Vagina (tissue), 2 donors: Measurements from ENCODE around the gene FSD1L. TPM values are rescaled to one million over a fixed set of nuclear protein-coding genes. Genes with fewer than 3 reads are reported as not detected.

Source experiments
- DNase-seq, 2 donors: peaks; one replicate each; pipeline ENCODE4 v3.0.0-alpha.2; 2017; ENCODE audit errors: extremely low spot score in 2 of 2
- H3K27ac ChIP-seq: fragments of 200-600 bp; sonication (generic); one replicate; pipeline ENCODE4 v1.5.1; 2019
- H3K27me3 ChIP-seq: fragments of 200-600 bp; sonication (generic); one replicate; pipeline ENCODE4 v1.5.1; 2019
- H3K36me3 ChIP-seq, 2 donors: fragments of 200-600 bp; sonication (generic); one replicate each; pipeline ENCODE4 v1.5.1; 2017 to 2019
- H3K4me1 ChIP-seq: fragments of 200-600 bp; sonication (generic); one replicate; pipeline ENCODE4 v1.5.1; 2019
- H3K4me3 ChIP-seq, 2 donors: fragments of 200-600 bp; sonication (generic); 1 replicate in 1 of 2; 2 replicates in 1 of 2; pipeline ENCODE4 v1.5.1; 2016 to 2019
- H3K9me3 ChIP-seq: fragments of 200-600 bp; sonication (generic); one replicate; pipeline ENCODE4 v1.5.1; 2019
- POLR2A ChIP-seq, 2 donors: fragments of 450-650 bp; IDR thresholded peaks; one replicate each; pipeline ENCODE4 v1.6.1; 2017; ENCODE audit warnings: antibody characterized with exemption in 2 of 2, mild to moderate bottlenecking in 2 of 2, moderate library complexity in 2 of 2
- POLR2AphosphoS5 ChIP-seq, 2 donors: sonication (generic); formaldehyde crosslinking; IDR thresholded peaks; one replicate each; pipeline ENCODE4 v1.9.0; 2017; ENCODE audit warnings: antibody characterized with exemption in 2 of 2, mild to moderate bottlenecking in 2 of 2, low read depth in 1 of 2; ENCODE audit not compliant: insufficient read depth in 1 of 2
- intact Hi-C: fragments of 100-400 bp; cut with DNase I; formaldehyde crosslinking; loops from one replicate; pipeline ENCODE4 v1.15.1; 2023
- total RNA-seq: library from RNA; depleted of rRNA; stranded (reverse); fragments of >200 nt; gene quantifications from one replicate; pipeline ENCODE4 v1.2.3, GENCODE V29; 2016
- TF ChIP-seq, protein P1 (sequence below), 3 experiments: fragments of 450-650 bp in 2 of 3; fragments of 200-600 bp in 1 of 3; sonication (generic) in 1 of 3; IDR thresholded peaks; one replicate each; pipeline ENCODE4 v1.5.1; 2017 to 2019; ENCODE audit warnings: antibody characterized with exemption in 3 of 3, mild to moderate bottlenecking in 2 of 3, moderate library complexity in 2 of 3

The FSD1L gene
- total RNA-seq, 1 donor from 2014 or later, result 4.2 TPM

DNA sequence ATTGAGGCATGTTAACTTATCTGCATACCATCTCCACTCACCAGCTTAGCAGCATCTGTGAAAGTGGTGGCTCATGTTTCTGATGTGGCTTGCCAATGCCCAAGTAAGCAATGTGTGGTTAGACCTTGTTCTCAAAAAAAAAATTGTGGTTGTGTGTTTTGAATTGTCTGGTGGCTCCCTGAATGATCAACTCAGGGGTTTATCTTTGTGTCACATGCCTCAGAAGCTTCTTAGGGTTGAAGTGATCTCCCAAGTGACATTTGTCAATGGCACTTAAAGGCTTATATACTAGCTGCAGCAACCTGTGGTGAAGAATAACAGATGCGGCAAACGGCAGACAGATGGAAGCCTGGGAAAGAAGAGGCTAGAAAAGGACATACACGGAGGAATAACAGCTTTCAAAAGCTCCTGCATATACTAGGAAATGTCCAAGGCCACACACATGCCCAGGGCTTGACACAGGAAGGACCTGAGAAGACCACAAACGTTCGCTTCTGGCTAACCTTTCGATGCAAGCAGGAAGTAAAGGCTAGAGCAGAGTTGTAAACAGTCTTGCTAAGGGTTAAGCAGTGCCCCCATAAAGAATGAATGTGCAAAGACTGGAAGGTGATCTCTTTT lies 42.2 kb upstream of the FSD1L start:
- TF ChIP-seq, protein P1, sequence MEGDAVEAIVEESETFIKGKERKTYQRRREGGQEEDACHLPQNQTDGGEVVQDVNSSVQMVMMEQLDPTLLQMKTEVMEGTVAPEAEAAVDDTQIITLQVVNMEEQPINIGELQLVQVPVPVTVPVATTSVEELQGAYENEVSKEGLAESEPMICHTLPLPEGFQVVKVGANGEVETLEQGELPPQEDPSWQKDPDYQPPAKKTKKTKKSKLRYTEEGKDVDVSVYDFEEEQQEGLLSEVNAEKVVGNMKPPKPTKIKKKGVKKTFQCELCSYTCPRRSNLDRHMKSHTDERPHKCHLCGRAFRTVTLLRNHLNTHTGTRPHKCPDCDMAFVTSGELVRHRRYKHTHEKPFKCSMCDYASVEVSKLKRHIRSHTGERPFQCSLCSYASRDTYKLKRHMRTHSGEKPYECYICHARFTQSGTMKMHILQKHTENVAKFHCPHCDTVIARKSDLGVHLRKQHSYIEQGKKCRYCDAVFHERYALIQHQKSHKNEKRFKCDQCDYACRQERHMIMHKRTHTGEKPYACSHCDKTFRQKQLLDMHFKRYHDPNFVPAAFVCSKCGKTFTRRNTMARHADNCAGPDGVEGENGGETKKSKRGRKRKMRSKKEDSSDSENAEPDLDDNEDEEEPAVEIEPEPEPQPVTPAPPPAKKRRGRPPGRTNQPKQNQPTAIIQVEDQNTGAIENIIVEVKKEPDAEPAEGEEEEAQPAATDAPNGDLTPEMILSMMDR (IDR thresholded peaks at IDR 0.05), result no peak
- TF ChIP-seq POLR2AphosphoS5 (IDR thresholded peaks at IDR 0.05; ENCODE audit: insufficient read depth in 1 of 2, low read depth in 1 of 2) (no peak), POLR2A (IDR thresholded peaks at IDR 0.05) (no peak)
- no peaks in the 10 kb centered on the region for H3K36me3 ChIP-seq
- DNase-seq, result no peak
- no peak overlapping the region for H3K4me3 ChIP-seq
- no peaks in the 10 kb centered on the region for H3K27me3 ChIP-seq
- no peak overlapping the region for H3K27ac ChIP-seq
- intact Hi-C loops, result no loop called here
- no peaks in the 10 kb centered on the region for H3K9me3 ChIP-seq
- H3K4me1 ChIP-seq, result no peaks in the 10 kb centered on the region

DNA sequence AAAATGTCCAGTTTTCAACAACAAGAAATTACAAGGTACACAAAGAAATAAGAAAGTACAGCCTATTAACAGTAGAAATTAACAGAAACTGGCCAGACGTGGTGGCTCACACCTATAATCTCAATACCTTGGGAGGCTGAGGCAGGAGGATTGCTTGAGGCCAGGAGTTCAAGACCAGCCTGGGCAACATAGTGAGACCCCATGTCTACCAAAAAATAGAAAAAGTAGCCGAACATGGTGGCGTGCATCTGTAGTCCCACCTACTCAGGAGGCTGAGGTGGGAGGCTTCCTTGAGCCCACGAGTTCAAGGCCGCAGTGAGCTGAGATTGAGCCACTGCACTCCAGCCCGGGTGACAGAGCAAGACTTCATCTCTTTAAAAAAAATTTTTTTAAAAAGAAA lies 41.5 kb upstream of the FSD1L start:
- no peak overlapping the region for H3K4me3 ChIP-seq
- DNase-seq, result no peak
- H3K27ac ChIP-seq, result no peak overlapping the region
- no peaks in the 10 kb centered on the region for H3K9me3 ChIP-seq
- H3K4me1 ChIP-seq, result no peaks in the 10 kb centered on the region
- intact Hi-C loops, result no loop called here
- TF ChIP-seq, protein P1 (IDR thresholded peaks at IDR 0.05), result no peak
- TF ChIP-seq POLR2A (IDR thresholded peaks at IDR 0.05) (no peak), POLR2AphosphoS5 (IDR thresholded peaks at IDR 0.05; ENCODE audit: insufficient read depth in 1 of 2, low read depth in 1 of 2) (no peak)
- H3K27me3 ChIP-seq, result no peaks in the 10 kb centered on the region
- H3K36me3 ChIP-seq, result no peaks in the 10 kb centered on the region

DNA sequence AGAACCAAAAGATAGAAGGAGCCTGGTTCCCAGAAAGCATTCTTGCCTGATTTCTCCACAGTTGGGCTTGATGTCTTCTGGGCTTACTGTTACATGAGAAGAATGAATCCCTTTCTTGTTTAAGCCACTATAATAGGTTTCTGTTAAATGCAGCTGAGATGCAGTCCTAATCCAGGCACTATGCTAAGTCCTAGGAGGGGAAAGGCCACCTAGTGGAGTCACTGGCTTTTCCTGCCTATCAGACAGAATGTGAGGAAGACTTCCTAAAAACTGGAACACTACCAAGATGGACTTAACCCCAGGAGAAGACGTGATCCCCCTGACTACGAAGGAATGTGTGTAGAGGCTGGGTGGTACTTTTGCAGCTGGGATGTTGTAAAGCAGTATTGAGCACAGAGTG lies 34.3 kb upstream of the FSD1L start:
- H3K27ac ChIP-seq, result no peak overlapping the region
- no peaks in the 10 kb centered on the region for H3K27me3 ChIP-seq
- H3K36me3 ChIP-seq, result no peaks in the 10 kb centered on the region
- peaks cover 4% of the 10 kb centered on the region for H3K9me3 ChIP-seq
- H3K4me1 ChIP-seq, result peaks cover 5% of the 10 kb centered on the region
- intact Hi-C loops, result loop anchor here (10.0 kb wide), 1 partner anchor 259 kb away; no protein-coding TSS in a partner anchor
- DNase-seq, result no peak
- H3K4me3 ChIP-seq, result no peak overlapping the region
- TF ChIP-seq POLR2AphosphoS5 (IDR thresholded peaks at IDR 0.05; ENCODE audit: insufficient read depth in 1 of 2, low read depth in 1 of 2), result no peak
- no peak for TF ChIP-seq POLR2A (IDR thresholded peaks at IDR 0.05)
- TF ChIP-seq, protein P1 (IDR thresholded peaks at IDR 0.05), result peak in 2 of 3 experiments; percentile 18 to 29

DNA sequence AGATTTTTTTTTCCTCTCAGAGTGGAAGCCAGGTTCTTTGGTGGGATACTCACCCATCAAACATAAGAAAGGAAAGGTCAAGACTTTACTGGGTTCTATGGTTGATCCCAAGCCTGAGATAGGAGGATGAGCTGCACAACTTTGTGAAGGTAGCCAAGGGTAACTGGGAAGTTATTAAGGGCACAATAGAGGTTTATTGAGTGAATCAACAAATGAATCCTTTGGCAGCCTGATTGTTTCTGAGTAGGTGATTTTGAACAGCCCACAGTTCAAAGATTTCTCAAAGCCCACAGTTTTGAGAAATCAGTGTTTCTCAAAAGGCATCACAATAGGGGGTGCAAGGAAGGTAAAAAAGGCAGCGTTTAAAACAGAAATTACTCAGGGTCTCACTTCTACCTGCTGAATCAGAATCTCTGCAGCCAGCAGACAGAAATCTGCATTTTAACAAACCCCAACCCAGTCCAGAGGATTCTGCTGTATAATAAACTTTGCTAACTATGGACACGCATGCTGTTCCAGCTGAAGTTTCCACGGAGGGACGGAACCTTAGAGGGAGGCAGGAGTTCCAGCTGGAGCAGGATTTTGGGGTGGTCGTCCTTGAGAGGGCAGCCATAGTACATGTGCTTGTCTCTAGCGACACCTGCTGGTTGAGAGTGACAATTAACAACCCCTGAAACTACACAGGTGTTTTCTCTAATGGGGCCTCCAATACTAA lies 32.7 kb upstream of the FSD1L start:
- DNase-seq, result no peak
- intact Hi-C loops, result loop anchor here (10.0 kb wide), 1 partner anchor 260 kb away; no protein-coding TSS in a partner anchor
- TF ChIP-seq, protein P1 (IDR thresholded peaks at IDR 0.05), result peak; percentile 88 to 91 (median 89)
- no peak for TF ChIP-seq POLR2AphosphoS5 (IDR thresholded peaks at IDR 0.05; ENCODE audit: insufficient read depth in 1 of 2, low read depth in 1 of 2)
- TF ChIP-seq POLR2A (IDR thresholded peaks at IDR 0.05), result no peak
- H3K27ac ChIP-seq, result no peak overlapping the region
- no peak overlapping the region for H3K4me3 ChIP-seq
- no peaks in the 10 kb centered on the region for H3K36me3 ChIP-seq
- H3K4me1 ChIP-seq, result peaks cover 5% of the 10 kb centered on the region
- peaks cover 4% of the 10 kb centered on the region for H3K9me3 ChIP-seq
- H3K27me3 ChIP-seq, result no peaks in the 10 kb centered on the region

DNA sequence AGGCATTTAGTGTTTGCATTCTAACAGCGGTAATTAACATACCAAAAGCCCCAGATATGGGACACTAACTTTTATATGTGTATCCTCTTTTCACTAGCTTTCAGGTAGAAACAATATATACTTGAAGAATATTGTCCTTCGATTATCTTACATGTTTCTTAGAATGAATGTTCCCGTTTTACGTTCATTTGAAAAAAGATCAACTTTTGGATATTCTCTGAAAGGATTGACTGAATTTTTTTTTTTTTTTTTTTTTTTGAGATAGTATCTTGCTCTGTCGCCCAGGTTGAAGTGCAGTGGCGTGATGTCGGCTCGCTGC lies 32.2 kb upstream of the FSD1L start:
- peaks cover 5% of the 10 kb centered on the region for H3K4me1 ChIP-seq
- no peaks in the 10 kb centered on the region for H3K36me3 ChIP-seq
- TF ChIP-seq POLR2AphosphoS5 (IDR thresholded peaks at IDR 0.05; ENCODE audit: insufficient read depth in 1 of 2, low read depth in 1 of 2) (no peak), POLR2A (IDR thresholded peaks at IDR 0.05) (no peak)
- TF ChIP-seq, protein P1 (IDR thresholded peaks at IDR 0.05), result no peak
- intact Hi-C loops, result loop anchor here (10.0 kb wide), 1 partner anchor 261 kb away; no protein-coding TSS in a partner anchor
- H3K27ac ChIP-seq, result no peak overlapping the region
- peaks cover 4% of the 10 kb centered on the region for H3K9me3 ChIP-seq
- no peak overlapping the region for H3K4me3 ChIP-seq
- H3K27me3 ChIP-seq, result no peaks in the 10 kb centered on the region
- no peak for DNase-seq
